Effector memory CD8-positive, alpha-beta T cell (primary cell): ENCODE results near the gene ARSK.
"Not testable (repeated sequence)": the region's sequence is repeated elsewhere in the genome, so short reads cannot be mapped to it uniquely, and the experiment has no call there.

Experiments used
- ATAC-seq: fragments of 150-1000 bp; cut with Tn5 transposase; replicated peaks from 2 replicates; pipeline ENCODE4 v1.10.0; 2021; ENCODE audit warnings: mild to moderate bottlenecking, moderate library complexity
- DNase-seq, 3 experiments: peaks; one replicate each; pipeline ENCODE4 v3.0.0; 2021
- H3K27ac Mint-ChIP-seq, 2 donors: one replicate each; pipeline ENCODE4 v1.8.0; 2022; ENCODE audit warnings: mild to moderate bottlenecking in 2 of 2, mixed read lengths in 2 of 2, moderate library complexity in 2 of 2
- H3K27me3 Mint-ChIP-seq, 2 donors: one replicate each; pipeline ENCODE4 v1.8.0; 2022; ENCODE audit warnings: mixed read lengths in 2 of 2
- H3K36me3 Mint-ChIP-seq: one replicate; pipeline ENCODE4 v1.8.0; 2022; ENCODE audit warnings: mild to moderate bottlenecking, moderate library complexity, mixed read lengths; ENCODE audit not compliant: insufficient read depth
- H3K4me1 Mint-ChIP-seq, 2 donors: one replicate each; pipeline ENCODE4 v1.8.0; 2022; ENCODE audit warnings: low read depth in 2 of 2, mixed read lengths in 2 of 2
- H3K4me3 Mint-ChIP-seq, 2 donors: one replicate each; pipeline ENCODE4 v1.8.0; 2022; ENCODE audit warnings: mild to moderate bottlenecking in 2 of 2, mixed read lengths in 2 of 2, moderate library complexity in 2 of 2
- H3K9me3 Mint-ChIP-seq, 2 donors: one replicate each; pipeline ENCODE4 v1.8.0; 2022; ENCODE audit warnings: mixed read lengths in 2 of 2

ARSK gene

GRCh38 chr5:95631991-95632675, 77.2 kb downstream of the ARSK start:
- peak overlapping the region in 1 of 2 donors; percentile 46 for H3K4me3 Mint-ChIP-seq
- H3K27ac Mint-ChIP-seq: peak overlapping the region; percentile 59 to 93
- H3K4me1 Mint-ChIP-seq: peaks cover 9 to 15% of the 10 kb centered on the region in 2 donors
- no peaks in the 10 kb centered on the region for H3K9me3 Mint-ChIP-seq
- peaks cover 6% of the 10 kb centered on the region for H3K36me3 Mint-ChIP-seq
- ATAC-seq: peak; percentile 99
- H3K27me3 Mint-ChIP-seq: peaks cover 6 to 9% of the 10 kb centered on the region in 2 donors
- peak; percentile 46 to 56 (median 52) for DNase-seq

- not testable (repeated sequence) for H3K9me3 Mint-ChIP-seq, H3K36me3 Mint-ChIP-seq, H3K27ac Mint-ChIP-seq, H3K4me3 Mint-ChIP-seq, ATAC-seq, DNase-seq, H3K27me3 Mint-ChIP-seq
- peaks cover 9 to 15% of the 10 kb centered on the region in 2 donors for H3K4me1 Mint-ChIP-seq
These were observed 78.0 kb downstream of the ARSK start for GRCh38 chr5:95632942-95633341.

- no peak overlapping the region for H3K27ac Mint-ChIP-seq
- no peak for ATAC-seq
- H3K27me3 Mint-ChIP-seq: peaks cover 14 to 16% of the 10 kb centered on the region in 2 donors
- peaks cover 6% of the 10 kb centered on the region for H3K36me3 Mint-ChIP-seq
- H3K4me1 Mint-ChIP-seq: peaks cover 9 to 15% of the 10 kb centered on the region in 2 donors
- DNase-seq: no peak
- H3K9me3 Mint-ChIP-seq: no peaks in the 10 kb centered on the region
- no peak overlapping the region for H3K4me3 Mint-ChIP-seq
These were observed 78.8 kb downstream of the ARSK start for GRCh38 chr5:95633671-95634070.

GRCh38 chr5:95634081-95634480, 79.2 kb downstream of the ARSK start:
- Mint-ChIP-seq H3K4me3 (no peak overlapping the region), H3K4me1 (peaks cover 9 to 15% of the 10 kb centered on the region in 2 donors), H3K36me3 (peaks cover 6% of the 10 kb centered on the region), H3K27ac (no peak overlapping the region), H3K27me3 (peaks cover 17 to 21% of the 10 kb centered on the region in 2 donors), H3K9me3 (no peaks in the 10 kb centered on the region)
- DNase-seq (no peak), ATAC-seq (no peak)

GRCh38 chr5:95638632-95639031, 83.7 kb downstream of the ARSK start:
- Mint-ChIP-seq H3K9me3 (no peaks in the 10 kb centered on the region), H3K27me3 (peaks cover 24 to 27% of the 10 kb centered on the region in 2 donors), H3K4me1 (no peaks in the 10 kb centered on the region), H3K4me3 (no peak overlapping the region), H3K27ac (no peak overlapping the region), H3K36me3 (no peaks in the 10 kb centered on the region)
- DNase-seq (no peak), ATAC-seq (no peak)

GRCh38 chr5:95641741-95642220, 86.9 kb downstream of the ARSK start:
- H3K27me3 Mint-ChIP-seq: peaks cover 19 to 22% of the 10 kb centered on the region in 2 donors
- H3K36me3 Mint-ChIP-seq: peaks cover 7% of the 10 kb centered on the region
- H3K4me1 Mint-ChIP-seq: peaks cover 4 to 8% of the 10 kb centered on the region in 2 donors
- no peak overlapping the region for H3K27ac Mint-ChIP-seq
- no peak overlapping the region for H3K4me3 Mint-ChIP-seq
- no peaks in the 10 kb centered on the region for H3K9me3 Mint-ChIP-seq
- DNase-seq: no peak
- ATAC-seq: no peak

GRCh38 chr5:95643152-95643551, 88.3 kb downstream of the ARSK start:
- Mint-ChIP-seq H3K36me3 (peaks cover 10% of the 10 kb centered on the region), H3K9me3 (no peaks in the 10 kb centered on the region), H3K27me3 (peaks cover 15 to 16% of the 10 kb centered on the region in 2 donors), H3K4me3 (no peak overlapping the region), H3K27ac (no peak overlapping the region), H3K4me1 (peaks cover 4 to 8% of the 10 kb centered on the region in 2 donors)
- DNase-seq: no peak
- no peak for ATAC-seq

GRCh38 chr5:95644351-95645042, 89.6 kb downstream of the ARSK start:
- peak; percentile 9 for ATAC-seq
- Mint-ChIP-seq H3K9me3 (no peaks in the 10 kb centered on the region), H3K27ac (peak overlapping the region in 1 of 2 donors; percentile 21), H3K36me3 (peaks cover 10% of the 10 kb centered on the region), H3K4me1 (peaks cover 4 to 8% of the 10 kb centered on the region in 2 donors), H3K27me3 (peaks cover 3% of the 10 kb centered on the region in 2 donors), H3K4me3 (no peak overlapping the region)
- DNase-seq: peak; percentile 21 to 40 (median 38)

GRCh38 chr5:95646226-95646568, 91.3 kb downstream of the ARSK start:
- Mint-ChIP-seq H3K4me3 (peak overlapping the region; percentile 80 to 85), H3K27ac (peak overlapping the region; percentile 90 to 92)
- H3K36me3 Mint-ChIP-seq, DNase-seq, ATAC-seq, H3K4me1 Mint-ChIP-seq, H3K27me3 Mint-ChIP-seq, H3K9me3 Mint-ChIP-seq: not testable (repeated sequence)

- H3K4me3 Mint-ChIP-seq: peak within 1 kb of the TSS; percentile 80 to 85
- H3K9me3 Mint-ChIP-seq: no peaks in the 10 kb centered on the region
- H3K4me1 Mint-ChIP-seq: peaks cover 4 to 8% of the 10 kb centered on the region in 2 donors
- H3K36me3 Mint-ChIP-seq: peaks cover 10% of the 10 kb centered on the region
- H3K27ac Mint-ChIP-seq: peak within 1 kb of the TSS; percentile 90 to 92
- no peaks in the 10 kb centered on the region for H3K27me3 Mint-ChIP-seq
- DNase-seq (peak; percentile 89 to 95 (median 95)), ATAC-seq (peak; percentile 93)
These were observed 91.9 kb downstream of the ARSK start, which contains the start of gene RFESD for GRCh38 chr5:95646569-95647431. TSS of gene RFESD (plus strand) at chr5:95646777. CDS start at chr5:95652272, 5,495 bp downstream.

- DNase-seq: no peak
- no peaks in the 10 kb centered on the region for H3K27me3 Mint-ChIP-seq
- no peaks in the 10 kb centered on the region for H3K9me3 Mint-ChIP-seq
- peaks cover 4 to 8% of the 10 kb centered on the region in 2 donors for H3K4me1 Mint-ChIP-seq
- no peak for ATAC-seq
- H3K4me3 Mint-ChIP-seq: peak overlapping the region in 1 of 2 donors; percentile 80
- peak overlapping the region in 1 of 2 donors; percentile 62 for H3K27ac Mint-ChIP-seq
- peaks cover 10% of the 10 kb centered on the region for H3K36me3 Mint-ChIP-seq
These were observed 93.3 kb downstream of the ARSK start for GRCh38 chr5:95647886-95648860.

- Mint-ChIP-seq H3K36me3 (peaks cover 13% of the 10 kb centered on the region), H3K9me3 (no peaks in the 10 kb centered on the region), H3K27ac (no peak overlapping the region), H3K4me3 (no peak overlapping the region), H3K27me3 (no peaks in the 10 kb centered on the region), H3K4me1 (peaks cover 4 to 5% of the 10 kb centered on the region in 2 donors)
- DNase-seq: no peak
- no peak for ATAC-seq
These were observed 94.4 kb downstream of the ARSK start for GRCh38 chr5:95649274-95649673.
